ENCODE data around the gene DLG3. TPM values are rescaled to one million over a fixed set of nuclear protein-coding genes. Genes with fewer than 3 reads are reported as not detected.
"Not testable (repeated sequence)": the region's sequence is repeated elsewhere in the genome, so short reads cannot be mapped to it uniquely, and the experiment has no call there.

Gene DLG3
- total RNA-seq, 1 donor from 2014 or later: 16.7 TPM

DNA sequence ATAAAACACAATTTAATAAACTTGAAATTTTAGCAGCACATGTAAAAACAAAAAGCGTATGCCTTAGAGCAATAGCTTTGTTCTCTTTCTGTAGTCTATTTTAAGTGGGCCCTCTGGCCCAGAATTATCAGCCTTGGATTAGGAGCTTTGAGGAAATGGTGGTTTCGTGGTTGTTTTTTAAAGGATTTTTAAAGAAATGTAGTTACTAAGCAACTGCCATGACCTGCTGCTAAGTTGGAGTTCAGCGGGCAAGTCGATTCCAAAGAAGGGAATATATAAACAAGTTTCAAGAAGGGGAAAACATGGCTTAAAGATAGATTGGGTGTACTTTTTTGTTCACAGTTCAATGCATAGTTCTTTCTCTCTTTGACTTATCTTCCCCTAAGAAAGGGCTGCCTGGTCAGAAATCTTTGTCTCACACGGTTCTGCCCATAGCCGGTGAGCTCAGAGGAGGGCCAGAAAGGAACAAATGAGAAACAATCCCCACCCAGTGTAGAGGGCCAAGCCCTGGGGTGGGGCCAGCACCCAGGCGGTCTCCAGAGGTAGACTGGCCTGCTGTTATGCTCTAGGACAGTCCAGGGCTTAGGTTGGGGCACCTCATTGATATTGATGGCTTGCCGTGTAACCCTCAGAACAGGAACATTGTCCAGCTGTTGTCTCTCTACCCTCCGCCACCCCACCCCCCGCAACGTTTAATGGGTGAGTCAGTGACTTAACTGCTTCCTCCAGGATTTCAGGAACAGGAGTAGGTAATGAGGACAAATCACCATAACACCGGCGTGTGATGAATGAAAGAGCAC, 32.5 kb downstream of the DLG3 start:
- DNase-seq: no peak

GRCh38 chrX:70477734-70478075, 33.1 kb downstream of the DLG3 start:
- DNase-seq: no peak

DNA sequence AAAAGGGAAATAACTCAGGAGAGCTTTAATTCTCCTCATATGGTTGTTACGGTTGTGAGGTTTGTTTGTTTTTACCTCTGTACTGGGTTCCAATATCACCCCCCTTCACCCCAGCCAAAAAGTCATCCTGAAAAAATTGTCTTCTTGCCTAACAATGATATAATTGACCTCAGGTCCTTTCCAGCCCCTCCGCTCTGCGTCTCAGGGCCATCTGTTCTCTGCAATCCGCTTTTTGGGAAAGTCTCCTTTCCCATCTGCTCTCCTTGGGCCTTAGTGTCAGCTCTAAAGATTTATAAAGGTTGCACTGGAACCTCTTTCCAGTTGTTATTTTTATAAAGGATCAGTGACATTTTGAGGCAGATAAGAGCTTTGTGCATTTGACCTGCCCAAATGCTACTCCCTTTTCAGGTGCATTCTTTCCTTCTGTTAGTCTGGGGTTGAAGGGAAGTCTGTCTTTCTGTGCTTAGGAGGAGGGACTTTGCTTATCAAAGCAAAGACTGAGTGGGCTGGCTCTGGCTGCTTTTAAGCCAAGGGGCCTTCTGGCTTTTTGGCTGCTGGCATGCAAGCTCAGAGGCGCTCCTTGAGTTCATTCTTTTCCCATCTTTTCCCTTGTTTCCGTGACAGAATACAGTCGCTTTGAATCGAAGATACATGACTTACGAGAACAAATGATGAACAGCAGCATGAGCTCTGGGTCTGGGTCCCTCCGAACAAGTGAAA, 34.1 kb downstream of the DLG3 start:
- no peak for DNase-seq

GRCh38 chrX:70479247-70479921, 34.7 kb downstream of the DLG3 start:
- no peak for DNase-seq

- no peak for DNase-seq
Measured at GRCh38 chrX:70479922-70480659, 35.5 kb downstream of the DLG3 start.

DNA sequence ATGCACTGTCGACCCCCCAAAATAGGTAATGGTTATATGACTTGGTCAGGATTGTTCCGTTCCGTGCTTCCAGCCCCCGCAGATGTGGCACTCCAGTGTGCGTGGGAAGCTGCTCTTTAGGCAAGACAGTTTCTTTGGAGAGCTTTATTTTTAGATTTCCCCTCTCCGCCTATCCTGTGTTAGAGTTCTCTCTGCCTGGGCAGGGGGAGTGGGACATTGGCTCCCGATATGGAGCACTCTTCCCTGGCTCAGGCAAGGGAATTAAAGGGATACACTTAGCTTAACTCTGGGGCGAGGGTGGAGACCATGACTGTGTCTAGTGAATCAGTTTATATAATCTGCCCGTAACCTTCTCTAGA, 36.0 kb downstream of the DLG3 start:
- peak; percentile 21 for DNase-seq

- no peak for DNase-seq
Measured at GRCh38 chrX:70481471-70482270, 37.0 kb downstream of the DLG3 start.

GRCh38 chrX:70482300-70482699, 37.7 kb downstream of the DLG3 start:
- no peak for DNase-seq

DNA sequence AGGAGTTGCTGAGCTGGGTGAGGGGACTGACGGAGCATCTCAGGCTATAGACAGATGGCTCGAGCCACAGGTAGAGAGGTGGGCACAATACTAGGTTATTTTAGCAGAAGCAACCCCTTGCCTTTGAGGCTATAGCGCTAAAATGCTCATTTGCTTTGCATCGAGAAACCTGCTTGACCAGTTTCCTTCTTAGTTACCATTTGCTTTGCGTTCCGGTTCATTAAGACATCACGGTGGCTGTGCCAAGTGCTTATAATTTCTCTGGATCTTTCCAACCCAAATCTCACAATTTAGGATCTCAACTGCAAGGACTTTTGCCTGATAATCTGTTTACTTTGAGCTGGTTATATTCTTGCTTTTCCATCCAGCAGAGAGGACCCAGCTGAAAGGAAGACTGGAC, 40.8 kb downstream of the DLG3 start:
- DNase-seq: no peak

GRCh38 chrX:70488856-70489255, 44.2 kb downstream of the DLG3 start:
- no peak for DNase-seq

DNA sequence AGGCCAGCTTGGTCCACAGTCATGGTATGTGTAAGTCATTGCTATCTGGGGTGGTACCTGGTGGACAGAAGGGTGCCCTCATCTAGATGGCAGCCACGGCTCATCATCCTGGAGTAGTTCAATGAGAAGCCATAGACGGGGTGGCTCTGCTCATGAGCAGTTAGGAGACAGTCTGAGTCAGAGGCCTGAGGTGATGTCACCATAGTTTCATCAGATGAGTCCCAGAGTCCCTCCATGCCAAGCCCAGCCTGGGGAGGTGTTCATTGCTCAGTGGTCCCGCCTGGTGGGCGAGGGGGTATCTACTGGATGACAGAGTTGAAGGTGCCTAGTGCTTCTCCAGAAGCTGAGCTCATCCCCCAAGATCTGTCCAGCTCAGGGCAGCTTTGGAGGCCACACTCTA, 49.8 kb downstream of the DLG3 start:
- DNase-seq: no peak

DNA sequence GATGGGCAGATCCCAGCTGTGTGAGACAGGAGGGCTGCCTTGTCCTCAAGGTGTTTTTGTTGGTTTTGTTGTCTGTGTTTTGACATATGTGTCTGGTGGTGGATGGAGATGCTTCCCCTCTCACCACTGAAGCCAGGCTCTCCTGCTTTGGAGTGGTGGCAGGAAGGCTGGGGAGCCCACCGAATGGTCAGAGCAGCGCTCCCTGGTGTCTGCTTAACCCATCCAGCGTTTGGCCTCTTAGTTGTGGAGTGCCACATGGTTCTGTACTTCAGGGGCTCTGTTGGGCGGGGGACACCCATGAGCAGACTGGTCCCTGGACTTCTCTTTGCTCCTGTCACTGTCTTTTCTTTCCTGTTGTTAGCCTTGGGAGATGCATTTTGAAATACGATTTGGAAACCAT, 51.9 kb downstream of the DLG3 start:
- no peak for DNase-seq

DNA sequence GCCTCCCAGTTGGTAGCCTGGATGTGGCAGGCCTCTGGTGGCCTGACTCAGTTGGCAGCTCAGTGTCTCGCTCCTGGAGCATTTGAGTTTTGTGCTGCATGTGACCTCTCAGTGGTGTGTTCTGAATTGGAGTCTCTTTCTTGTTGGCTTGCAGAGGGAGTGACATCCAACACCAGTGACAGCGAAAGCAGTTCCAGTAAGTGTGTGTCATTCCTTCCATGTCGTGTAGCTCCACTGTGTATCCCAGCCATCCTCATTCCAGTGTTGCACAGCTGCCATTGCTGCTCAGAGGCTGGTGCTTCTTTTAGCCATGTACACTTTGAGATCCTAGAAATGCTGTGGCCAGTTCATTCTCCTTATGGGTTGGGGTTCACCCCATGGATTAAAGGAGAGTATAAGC, 52.4 kb downstream of the DLG3 start:
- peak; percentile 37 for DNase-seq

- no peak for DNase-seq
Measured at GRCh38 chrX:70498129-70498528, 53.5 kb downstream of the DLG3 start.

- DNase-seq: no peak
Measured at GRCh38 chrX:70500826-70501225, 56.2 kb downstream of the DLG3 start.

DNA sequence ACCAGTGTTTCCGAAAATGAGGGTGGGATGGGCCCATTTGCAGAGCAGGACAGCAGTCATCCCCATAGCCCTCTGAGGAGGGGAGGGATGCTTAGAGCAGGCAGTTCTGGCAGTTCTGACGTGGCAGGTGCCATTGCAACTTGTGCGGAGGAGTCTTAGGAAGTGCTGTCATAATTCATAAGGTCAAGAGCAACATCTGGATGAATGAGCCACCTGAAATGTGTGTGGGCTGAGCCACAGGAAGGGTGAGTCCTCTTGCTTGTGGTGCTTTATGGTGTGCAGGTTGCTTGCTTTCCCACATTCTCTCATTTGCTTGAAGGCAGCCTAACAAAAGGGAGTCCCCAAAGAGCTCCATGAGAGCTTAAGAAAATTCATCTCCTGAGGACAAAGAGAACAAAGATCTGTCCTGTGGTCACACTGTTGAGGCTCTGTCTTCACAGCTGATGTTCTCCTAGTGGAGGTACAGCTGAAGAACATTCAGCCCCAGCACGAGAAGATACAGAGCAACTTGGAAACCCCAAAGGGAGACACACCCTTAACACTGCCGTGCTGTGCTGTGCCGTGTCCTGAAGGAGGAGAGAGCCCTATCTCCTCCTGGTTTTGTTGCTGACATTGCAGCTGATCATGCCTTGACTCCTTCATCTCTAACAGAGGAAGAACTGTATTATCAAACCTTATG, 60.3 kb downstream of the DLG3 start:
- no peak for DNase-seq

DNA sequence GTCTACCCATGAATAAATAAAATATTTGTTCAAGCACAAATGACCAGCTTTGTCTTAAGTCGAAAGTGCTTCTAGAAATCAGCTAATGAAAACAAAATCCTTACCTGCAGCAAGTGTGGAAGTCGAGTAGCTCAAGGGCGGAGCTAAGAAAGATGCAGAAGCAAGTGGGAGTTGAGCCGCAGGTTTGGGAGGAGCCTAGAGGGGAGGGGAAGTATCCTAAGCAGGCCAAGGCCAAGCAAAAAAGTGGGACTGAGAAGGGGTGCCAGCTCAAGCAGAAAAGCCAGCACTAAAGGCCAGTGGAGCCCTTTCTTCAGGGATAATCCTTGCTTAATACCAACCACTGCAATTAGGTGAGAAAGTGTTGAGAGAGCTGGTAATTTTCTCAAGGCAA, 60.8 kb downstream of the DLG3 start:
- no peak for DNase-seq

DNA sequence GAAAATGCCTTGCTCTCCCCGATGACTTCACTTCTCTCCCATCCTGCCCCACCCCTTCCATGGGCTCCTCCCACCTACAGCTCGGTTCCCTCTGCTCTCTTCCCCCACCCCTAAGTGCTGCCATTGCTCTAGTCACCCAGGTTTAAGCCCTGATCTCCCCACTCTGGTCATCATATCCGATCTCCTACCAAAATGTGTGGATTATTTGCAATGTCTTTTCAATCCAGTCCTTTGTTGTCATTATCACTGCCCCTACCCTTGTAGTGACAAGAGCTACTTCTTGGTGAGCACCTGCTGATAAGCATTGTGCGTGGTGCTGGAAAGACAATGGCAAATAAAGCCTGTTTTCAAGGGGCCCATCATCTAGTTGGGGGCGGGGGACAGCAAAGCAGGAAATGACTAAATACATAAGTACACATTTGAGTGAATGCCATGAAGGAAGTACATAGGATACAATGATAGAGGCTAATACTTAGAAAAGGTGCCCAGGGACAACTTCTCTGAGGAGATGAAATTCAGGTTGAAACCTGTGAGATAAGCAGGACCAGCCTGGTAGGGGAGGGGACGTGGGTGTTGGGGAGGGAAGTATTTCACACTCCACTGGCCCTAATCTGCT, 63.8 kb downstream of the DLG3 start:
- no peak for DNase-seq

GRCh38 chrX:70509078-70509477, 64.4 kb downstream of the DLG3 start:
- no peak for DNase-seq

DNA sequence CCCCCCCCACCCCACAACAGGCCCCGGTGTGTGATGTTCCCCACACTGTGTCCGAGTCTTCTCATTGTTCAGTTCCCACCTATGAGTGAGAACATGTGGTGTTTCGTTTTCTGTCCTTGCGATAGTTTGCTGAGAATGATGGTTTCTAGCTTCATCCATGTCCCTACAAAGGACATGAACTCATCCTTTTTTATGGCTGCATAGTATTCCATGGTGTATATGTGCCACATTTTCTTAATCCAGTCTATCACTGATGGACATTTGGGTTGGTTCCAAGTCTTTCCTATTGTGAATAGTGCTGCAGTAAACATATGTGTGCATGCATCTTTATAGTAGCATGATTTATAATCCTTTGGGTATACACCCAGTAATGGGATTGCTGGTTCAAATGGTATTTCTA, 70.6 kb downstream of the DLG3 start:
- not testable (repeated sequence) for DNase-seq

DNA sequence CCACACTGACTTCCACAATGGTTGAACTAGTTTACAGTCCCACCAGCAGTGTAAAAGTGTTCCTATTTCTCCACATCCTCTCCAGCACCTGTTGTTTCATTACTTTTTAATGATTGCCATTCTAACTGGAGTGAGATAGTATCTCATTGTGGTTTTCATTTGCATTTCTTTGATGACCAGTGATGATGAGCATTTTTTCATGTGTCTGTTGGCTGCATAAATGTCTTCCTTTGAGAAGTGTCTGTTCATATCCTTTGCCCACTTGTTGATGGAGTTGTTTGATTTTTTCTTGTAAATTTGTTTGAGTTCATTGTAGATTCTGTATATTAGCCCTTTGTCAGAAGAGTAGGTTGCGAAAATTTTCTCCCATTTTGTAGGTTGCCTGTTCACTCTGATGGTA, 71.1 kb downstream of the DLG3 start:
- DNase-seq: not testable (repeated sequence)
